BE2C (cell line): ENCODE results near the gene UBTD1.
"Not testable (repeated sequence)": the region's sequence is repeated elsewhere in the genome, so short reads cannot be mapped to it uniquely, and the experiment has no call there.

Experiments
- DNase-seq: peaks from one replicate; pipeline ENCODE4 v3.0.0-alpha.2; 2020
- H3K27me3 ChIP-seq: fragments of 250-450 bp; sonication (Bioruptor Pico); 2 replicates; pipeline ENCODE4 v1.5.1; 2020; ENCODE audit warnings: mild to moderate bottlenecking
- H3K36me3 ChIP-seq: fragments of 250-450 bp; sonication (Bioruptor Pico); 2 replicates; pipeline ENCODE4 v1.5.1; 2020; ENCODE audit warnings: mild to moderate bottlenecking
- H3K4me1 ChIP-seq: fragments of 250-450 bp; sonication (Bioruptor Pico); 2 replicates; pipeline ENCODE4 v1.5.1; 2020
- H3K4me3 ChIP-seq: 2 replicates; pipeline ENCODE4 v1.5.1; 2011; ENCODE audit warnings: low read depth, low read length
- H3K9me3 ChIP-seq: fragments of 250-450 bp; sonication (Bioruptor Pico); 2 replicates; pipeline ENCODE4 v1.5.1; 2020
- TF ChIP-seq, protein P1 (sequence below): IDR thresholded peaks from 2 replicates; pipeline ENCODE4 v1.5.1; 2012; ENCODE audit warnings: mild to moderate bottlenecking, low read depth, low read length

Gene UBTD1

DNA sequence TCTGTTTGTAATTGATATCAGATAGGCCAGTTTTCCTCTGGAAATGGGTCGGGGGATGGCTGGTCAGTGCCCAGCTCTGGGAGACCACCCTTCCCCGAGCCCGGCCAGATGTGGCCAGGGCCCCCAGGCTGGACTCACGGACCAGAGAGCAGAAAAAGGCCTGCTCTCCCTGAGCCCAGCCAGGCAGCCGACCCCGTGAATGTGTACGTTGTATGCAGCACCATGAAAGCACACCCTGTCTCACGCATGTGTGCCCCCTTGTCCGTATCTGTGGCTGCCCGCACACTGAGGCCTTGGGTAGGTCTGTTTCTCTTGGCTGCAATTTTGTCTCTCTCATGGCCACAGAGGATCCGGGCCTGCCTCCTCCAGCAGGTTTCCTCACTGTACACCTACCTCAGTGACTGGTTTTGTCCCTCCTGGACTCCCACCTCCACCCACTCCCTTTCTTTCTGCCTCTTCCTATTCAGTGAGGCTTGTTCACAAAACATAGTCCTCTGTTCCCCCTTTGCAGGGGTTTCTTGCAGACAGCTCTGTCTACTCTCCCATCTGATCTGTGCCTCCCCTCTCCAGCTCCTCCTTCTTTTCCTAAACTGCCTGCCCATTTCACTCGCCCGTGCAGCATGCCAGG lies 50.2 kb downstream of the UBTD1 start:
- no peak for DNase-seq

DNA sequence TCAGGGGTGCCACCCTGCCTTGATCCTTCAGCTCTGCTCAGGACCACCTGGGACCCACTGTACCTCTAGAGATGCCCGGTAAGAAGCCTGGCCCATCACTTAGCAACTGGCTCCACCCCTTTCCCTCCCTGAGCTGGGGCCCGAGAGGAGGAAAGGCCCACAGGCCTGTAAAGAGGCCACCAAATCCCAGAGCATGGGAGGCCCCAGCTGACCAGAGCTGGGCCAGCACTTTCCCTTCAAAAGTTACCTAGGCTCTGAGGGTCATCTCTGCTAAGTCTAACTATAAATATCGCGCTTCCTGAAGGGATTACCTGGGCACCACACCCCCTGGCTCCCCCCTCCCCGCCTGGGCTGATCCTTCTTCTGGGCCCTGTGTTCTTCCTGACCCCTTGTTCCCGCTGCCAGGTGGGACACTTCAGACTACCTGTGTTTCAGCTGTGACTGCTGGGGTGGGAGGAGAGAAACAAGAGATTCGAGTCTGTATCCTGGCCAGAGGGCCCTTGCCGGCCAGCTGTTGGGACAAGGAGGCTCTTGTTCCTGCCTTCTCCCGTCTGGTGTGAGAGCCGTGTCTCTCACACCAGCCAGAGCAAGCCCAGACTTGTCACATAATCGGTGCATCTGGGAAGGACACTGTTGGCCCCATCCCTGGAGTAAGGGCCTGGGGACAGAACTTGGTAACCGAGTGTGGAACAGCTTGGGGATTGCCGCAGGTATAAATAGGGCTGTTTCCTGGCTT lies 51.0 kb downstream of the UBTD1 start:
- H3K27me3 ChIP-seq: no peaks in the 10 kb centered on the region
- H3K9me3 ChIP-seq: no peaks in the 10 kb centered on the region
- no peak overlapping the region for H3K4me3 ChIP-seq
- peak; percentile 26 for DNase-seq
- peaks cover 7% of the 10 kb centered on the region for H3K4me1 ChIP-seq
- no peaks in the 10 kb centered on the region for H3K36me3 ChIP-seq
- TF ChIP-seq, protein P1, sequence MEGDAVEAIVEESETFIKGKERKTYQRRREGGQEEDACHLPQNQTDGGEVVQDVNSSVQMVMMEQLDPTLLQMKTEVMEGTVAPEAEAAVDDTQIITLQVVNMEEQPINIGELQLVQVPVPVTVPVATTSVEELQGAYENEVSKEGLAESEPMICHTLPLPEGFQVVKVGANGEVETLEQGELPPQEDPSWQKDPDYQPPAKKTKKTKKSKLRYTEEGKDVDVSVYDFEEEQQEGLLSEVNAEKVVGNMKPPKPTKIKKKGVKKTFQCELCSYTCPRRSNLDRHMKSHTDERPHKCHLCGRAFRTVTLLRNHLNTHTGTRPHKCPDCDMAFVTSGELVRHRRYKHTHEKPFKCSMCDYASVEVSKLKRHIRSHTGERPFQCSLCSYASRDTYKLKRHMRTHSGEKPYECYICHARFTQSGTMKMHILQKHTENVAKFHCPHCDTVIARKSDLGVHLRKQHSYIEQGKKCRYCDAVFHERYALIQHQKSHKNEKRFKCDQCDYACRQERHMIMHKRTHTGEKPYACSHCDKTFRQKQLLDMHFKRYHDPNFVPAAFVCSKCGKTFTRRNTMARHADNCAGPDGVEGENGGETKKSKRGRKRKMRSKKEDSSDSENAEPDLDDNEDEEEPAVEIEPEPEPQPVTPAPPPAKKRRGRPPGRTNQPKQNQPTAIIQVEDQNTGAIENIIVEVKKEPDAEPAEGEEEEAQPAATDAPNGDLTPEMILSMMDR: no peak

More for the DNA sequence above, 50.2 kb downstream of the UBTD1 start:
- Histone ChIP-seq H3K27me3 (no peaks in the 10 kb centered on the region), H3K4me1 (peaks cover 7% of the 10 kb centered on the region), H3K36me3 (no peaks in the 10 kb centered on the region), H3K9me3 (no peaks in the 10 kb centered on the region), H3K4me3 (no peak overlapping the region)
- TF ChIP-seq, protein P1: no peak

DNA sequence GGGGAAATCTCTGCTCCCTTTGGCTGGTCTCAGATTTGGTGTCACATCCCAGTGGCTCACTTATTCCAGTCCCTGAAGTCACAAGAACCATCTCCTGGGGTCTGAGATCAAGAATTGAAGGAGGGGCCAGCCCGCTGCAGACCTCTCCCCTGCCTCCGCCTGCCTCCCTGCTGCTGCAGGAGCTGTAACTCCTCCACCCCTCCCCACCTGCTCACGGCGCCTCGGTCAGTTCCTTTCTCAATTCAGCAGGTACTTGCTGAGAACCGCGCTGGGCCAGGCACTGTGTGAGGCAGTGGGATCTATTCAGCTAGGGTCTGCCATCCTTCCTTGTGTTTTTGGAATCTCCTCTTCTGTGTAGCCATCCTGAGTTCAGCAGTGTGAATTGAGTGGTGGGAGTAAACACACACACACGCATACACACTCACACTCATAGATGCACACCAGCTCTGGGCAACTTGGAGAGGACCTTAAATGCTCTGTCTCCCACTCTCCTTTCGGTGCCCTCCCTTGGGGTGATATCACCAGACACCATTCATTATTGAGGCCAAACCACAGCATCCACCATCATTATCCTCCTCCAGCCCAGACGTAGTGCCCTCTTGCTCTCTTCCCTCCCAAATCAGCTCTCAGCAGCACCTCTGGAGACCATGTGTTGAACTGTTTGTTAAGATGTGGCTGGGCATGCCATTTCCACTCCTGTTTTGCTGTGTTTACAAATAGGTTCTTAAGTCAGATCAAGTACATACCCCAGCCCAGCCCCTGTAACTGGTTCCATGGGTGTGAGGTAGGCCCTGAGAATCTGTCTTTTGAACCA lies 51.8 kb downstream of the UBTD1 start:
- peaks cover 7% of the 10 kb centered on the region for H3K4me1 ChIP-seq
- TF ChIP-seq, protein P1: no peak
- no peaks in the 10 kb centered on the region for H3K9me3 ChIP-seq
- H3K36me3 ChIP-seq: no peaks in the 10 kb centered on the region
- H3K27me3 ChIP-seq: no peaks in the 10 kb centered on the region
- no peak for DNase-seq
- H3K4me3 ChIP-seq: no peak overlapping the region

DNA sequence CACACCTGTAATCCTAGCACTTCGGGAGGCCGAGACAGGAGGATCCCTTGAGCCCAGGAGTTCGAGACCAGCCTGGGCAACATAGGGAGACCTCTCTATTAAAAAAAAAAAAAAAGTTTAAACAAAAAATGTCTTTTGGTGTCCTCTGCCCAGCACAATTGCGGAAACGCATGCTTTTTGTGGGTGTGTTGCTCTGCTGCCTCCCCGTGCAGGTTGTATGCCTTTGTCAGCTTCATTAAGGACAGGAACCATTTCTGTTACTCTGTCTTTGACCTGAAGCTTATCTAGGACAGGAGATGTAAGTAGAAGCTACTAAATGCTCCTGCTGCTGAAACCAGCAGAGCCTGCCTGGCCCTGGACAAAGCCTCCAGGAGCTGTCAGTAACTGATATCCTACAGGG lies 52.5 kb downstream of the UBTD1 start:
- H3K36me3 ChIP-seq: no peaks in the 10 kb centered on the region
- no peaks in the 10 kb centered on the region for H3K27me3 ChIP-seq

DNA sequence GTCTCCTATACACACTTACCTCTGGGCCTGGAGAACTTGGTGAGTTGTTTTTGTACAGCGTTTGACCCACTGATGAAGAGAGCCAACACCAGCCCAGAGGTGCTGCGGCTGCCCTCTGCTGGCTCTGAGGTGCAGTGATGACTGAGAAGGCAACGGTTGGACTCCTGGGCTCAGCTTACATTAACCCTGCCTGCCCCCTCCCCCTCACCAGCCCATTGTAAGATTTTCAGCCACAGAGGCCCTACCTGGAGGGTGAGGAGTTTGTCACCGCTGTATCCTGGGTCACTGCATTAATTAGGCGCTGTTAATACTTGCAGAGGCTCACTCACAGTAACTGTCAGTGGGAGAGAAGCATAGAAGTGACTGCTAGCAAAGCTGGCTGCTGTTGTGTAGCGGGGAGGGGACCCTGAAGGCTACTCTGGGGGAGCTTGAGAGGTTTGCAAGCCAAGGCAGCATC lies 54.9 kb downstream of the UBTD1 start:
- Histone ChIP-seq H3K4me1 (peaks cover 7% of the 10 kb centered on the region), H3K27me3 (no peaks in the 10 kb centered on the region), H3K36me3 (no peaks in the 10 kb centered on the region), H3K4me3 (no peak overlapping the region), H3K9me3 (no peaks in the 10 kb centered on the region)
- TF ChIP-seq, protein P1: peak; percentile 85
- peak; percentile 69 for DNase-seq

More for the DNA sequence above, 52.5 kb downstream of the UBTD1 start:
- Histone ChIP-seq H3K4me3 (no peak overlapping the region), H3K4me1 (peaks cover 7% of the 10 kb centered on the region), H3K9me3 (no peaks in the 10 kb centered on the region)
- TF ChIP-seq, protein P1: no peak
- no peak for DNase-seq

DNA sequence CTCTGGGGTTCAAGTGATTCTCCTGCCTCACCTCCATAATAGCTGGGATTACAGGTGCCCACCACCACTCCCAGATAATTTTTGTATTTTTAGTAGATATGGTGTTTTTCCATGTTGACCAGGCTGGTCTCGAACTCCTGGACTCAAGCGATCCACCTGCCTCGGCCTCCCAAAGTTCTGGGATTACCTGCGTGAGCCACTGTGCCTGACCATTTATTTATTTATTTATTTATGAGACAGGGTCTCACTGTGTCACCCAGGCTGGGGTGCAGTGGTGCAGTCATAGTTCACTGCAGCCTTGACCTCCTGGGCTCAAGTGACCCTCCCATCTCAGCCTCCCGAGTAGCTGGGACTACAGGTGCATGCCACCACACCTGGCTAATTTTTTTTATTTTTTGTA lies 55.6 kb downstream of the UBTD1 start:
- not testable (repeated sequence) for H3K9me3 ChIP-seq, H3K4me1 ChIP-seq, H3K4me3 ChIP-seq, H3K27me3 ChIP-seq, DNase-seq, H3K36me3 ChIP-seq

DNA sequence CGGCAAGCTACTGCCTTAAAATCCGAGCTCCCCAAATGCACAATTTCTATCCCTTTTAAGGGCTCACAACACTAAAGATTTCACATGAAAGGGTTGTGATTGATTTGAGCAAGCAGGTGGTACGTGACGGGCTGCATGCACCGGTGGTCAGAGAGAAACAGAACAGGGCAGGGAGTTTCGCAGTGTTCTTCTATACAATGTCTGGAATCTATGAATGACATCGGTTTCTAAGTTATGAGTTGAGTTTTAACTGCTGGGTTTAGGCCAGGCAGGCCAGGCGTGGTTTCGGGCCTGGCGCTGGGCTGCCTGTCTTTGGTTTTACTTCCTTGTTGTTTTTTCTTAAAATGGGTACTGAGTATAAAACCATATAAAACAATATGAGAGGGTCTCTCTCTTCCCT lies 56.8 kb downstream of the UBTD1 start:
- not testable (repeated sequence) for H3K9me3 ChIP-seq, H3K4me3 ChIP-seq, H3K36me3 ChIP-seq, H3K4me1 ChIP-seq, H3K27me3 ChIP-seq, DNase-seq

DNA sequence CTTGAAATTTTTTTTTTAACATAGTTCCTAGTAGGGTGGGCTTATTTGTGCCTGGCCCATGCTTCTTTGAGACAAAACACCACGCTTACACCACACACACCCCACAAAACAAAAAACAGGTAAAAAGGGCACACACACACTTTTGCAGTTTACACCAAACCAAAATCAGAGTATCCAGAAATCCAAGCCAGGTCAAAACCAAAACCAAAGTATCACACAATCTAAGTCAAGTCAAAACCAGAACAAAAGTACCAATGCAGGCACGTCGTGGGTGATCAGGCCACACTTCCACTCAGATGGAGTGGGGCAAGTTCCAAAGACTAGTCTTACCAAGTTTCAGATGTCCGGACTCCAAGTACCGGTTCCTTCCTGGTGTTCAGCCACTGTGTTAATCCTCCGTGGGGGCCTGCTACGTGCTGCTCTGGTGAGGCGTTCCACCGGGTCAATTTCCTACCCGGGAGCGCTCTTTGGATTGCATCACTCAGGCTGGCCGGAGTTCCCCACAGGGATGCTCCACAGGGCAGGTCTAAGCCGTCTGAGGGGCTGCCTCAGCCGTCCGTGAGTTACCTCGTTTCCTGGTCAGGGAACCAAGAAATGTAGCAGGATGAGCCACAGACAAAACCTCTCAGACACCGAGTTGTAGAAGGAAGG lies 62.1 kb downstream of the UBTD1 start:
- H3K36me3 ChIP-seq, H3K4me1 ChIP-seq, H3K27me3 ChIP-seq, H3K9me3 ChIP-seq, H3K4me3 ChIP-seq, DNase-seq: not testable (repeated sequence)

DNA sequence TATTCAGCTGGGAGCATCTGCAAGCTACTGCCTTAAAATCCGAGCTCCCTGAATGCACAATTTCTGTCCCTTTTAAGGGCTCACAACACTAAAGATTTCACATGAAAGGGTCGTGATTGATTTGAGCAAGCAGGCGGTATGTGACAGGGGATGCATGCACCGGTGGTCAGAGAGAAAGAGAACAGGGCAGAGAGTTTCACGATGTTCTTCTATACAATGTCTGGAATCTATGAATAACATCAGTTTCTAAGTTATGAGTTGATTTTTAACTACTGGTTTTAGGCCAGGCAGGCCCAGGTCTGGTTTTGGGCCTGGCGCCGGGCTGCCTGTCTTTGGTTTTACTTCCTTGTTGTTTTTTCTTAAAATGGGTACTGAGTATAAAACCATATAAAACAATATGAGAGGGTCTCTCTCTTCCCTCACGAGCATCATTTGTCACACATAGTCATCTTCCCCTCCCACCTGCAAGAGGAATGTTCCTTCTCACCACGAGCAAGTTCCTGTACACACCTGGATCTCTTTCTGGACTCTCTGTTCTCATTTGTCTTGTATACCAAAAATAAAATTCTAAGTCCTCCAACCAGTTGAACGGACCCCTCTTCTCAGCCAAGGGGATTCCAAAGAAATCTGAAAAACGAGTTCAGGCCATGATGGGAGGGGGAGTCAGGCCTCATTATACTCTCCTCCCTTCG lies 62.8 kb downstream of the UBTD1 start:
- H3K27me3 ChIP-seq, DNase-seq, H3K9me3 ChIP-seq, H3K4me1 ChIP-seq, H3K4me3 ChIP-seq, H3K36me3 ChIP-seq: not testable (repeated sequence)
